ENCODE results near the gene BTN3A1.

The BTN3A1 gene

GRCh38 chr6:26372308-26373144, 29.5 kb upstream of the BTN3A1 start:
- TF ChIP-seq GATA2 (IDR thresholded peaks at IDR 0.05; ENCODE audit: low read depth, low read length) (no peak), GATA3 (IDR thresholded peaks at IDR 0.05; ENCODE audit: low read depth, low read length) (no peak)

GRCh38 chr6:26375270-26375669, 26.8 kb upstream of the BTN3A1 start:
- no peak for TF ChIP-seq GATA3 (IDR thresholded peaks at IDR 0.05; ENCODE audit: low read depth, low read length)
- no peak for TF ChIP-seq GATA2 (IDR thresholded peaks at IDR 0.05; ENCODE audit: low read depth, low read length)

- TF ChIP-seq GATA3 (IDR thresholded peaks at IDR 0.05; ENCODE audit: low read depth, low read length) (no peak), GATA2 (IDR thresholded peaks at IDR 0.05; ENCODE audit: low read depth, low read length) (no peak)
These were observed 24.4 kb upstream of the BTN3A1 start for GRCh38 chr6:26377719-26378118.

GRCh38 chr6:26379292-26379691, 22.8 kb upstream of the BTN3A1 start:
- TF ChIP-seq GATA3 (IDR thresholded peaks at IDR 0.05; ENCODE audit: low read depth, low read length) (no peak), GATA2 (IDR thresholded peaks at IDR 0.05; ENCODE audit: low read depth, low read length) (no peak)

- TF ChIP-seq GATA2 (IDR thresholded peaks at IDR 0.05; ENCODE audit: low read depth, low read length) (no peak), GATA3 (IDR thresholded peaks at IDR 0.05; ENCODE audit: low read depth, low read length) (no peak)
These were observed 22.3 kb upstream of the BTN3A1 start for GRCh38 chr6:26379740-26380139.

GRCh38 chr6:26380256-26380655, 21.8 kb upstream of the BTN3A1 start:
- TF ChIP-seq GATA3 (IDR thresholded peaks at IDR 0.05; ENCODE audit: low read depth, low read length) (no peak), GATA2 (IDR thresholded peaks at IDR 0.05; ENCODE audit: low read depth, low read length) (no peak)

GRCh38 chr6:26382121-26382520, 20.0 kb upstream of the BTN3A1 start:
- TF ChIP-seq GATA3 (IDR thresholded peaks at IDR 0.05; ENCODE audit: low read depth, low read length) (no peak), GATA2 (IDR thresholded peaks at IDR 0.05; ENCODE audit: low read depth, low read length) (no peak)

GRCh38 chr6:26383624-26384417, 18.3 kb upstream of the BTN3A1 start:
- no peak for TF ChIP-seq GATA3 (IDR thresholded peaks at IDR 0.05; ENCODE audit: low read depth, low read length)
- no peak for TF ChIP-seq GATA2 (IDR thresholded peaks at IDR 0.05; ENCODE audit: low read depth, low read length)

- TF ChIP-seq GATA2 (IDR thresholded peaks at IDR 0.05; ENCODE audit: low read depth, low read length), result no peak
- TF ChIP-seq GATA3 (IDR thresholded peaks at IDR 0.05; ENCODE audit: low read depth, low read length), result no peak
These were observed 16.3 kb upstream of the BTN3A1 start for GRCh38 chr6:26385734-26386125.

- TF ChIP-seq GATA3 (IDR thresholded peaks at IDR 0.05; ENCODE audit: low read depth, low read length) (no peak), GATA2 (IDR thresholded peaks at IDR 0.05; ENCODE audit: low read depth, low read length) (no peak)
These were observed 14.5 kb upstream of the BTN3A1 start for GRCh38 chr6:26387565-26387964.

GRCh38 chr6:26388014-26388413, 14.1 kb upstream of the BTN3A1 start:
- TF ChIP-seq GATA3 (IDR thresholded peaks at IDR 0.05; ENCODE audit: low read depth, low read length) (no peak), GATA2 (IDR thresholded peaks at IDR 0.05; ENCODE audit: low read depth, low read length) (no peak)

- TF ChIP-seq GATA2 (IDR thresholded peaks at IDR 0.05; ENCODE audit: low read depth, low read length) (no peak), GATA3 (IDR thresholded peaks at IDR 0.05; ENCODE audit: low read depth, low read length) (no peak)
These were observed 13.6 kb upstream of the BTN3A1 start for GRCh38 chr6:26388441-26388840.

- TF ChIP-seq GATA2 (IDR thresholded peaks at IDR 0.05; ENCODE audit: low read depth, low read length) (no peak), GATA3 (IDR thresholded peaks at IDR 0.05; ENCODE audit: low read depth, low read length) (no peak)
These were observed 12.7 kb upstream of the BTN3A1 start for GRCh38 chr6:26389349-26389894.

GRCh38 chr6:26390531-26390930, 11.5 kb upstream of the BTN3A1 start:
- TF ChIP-seq GATA2 (IDR thresholded peaks at IDR 0.05; ENCODE audit: low read depth, low read length) (no peak), GATA3 (IDR thresholded peaks at IDR 0.05; ENCODE audit: low read depth, low read length) (no peak)
